Smooth muscle cell of bladder (primary cell): ENCODE measurements around the gene LRRC46. TPM values are rescaled to one million over a fixed set of nuclear protein-coding genes. Genes with fewer than 3 reads are reported as not detected.

Source experiments
- total RNA-seq: library from RNA; depleted of rRNA; stranded (reverse); fragments of >200 nt; gene quantifications from 2 replicates; pipeline ENCODE4 v1.2.3, GENCODE V29; 2014

The LRRC46 gene, protein sequence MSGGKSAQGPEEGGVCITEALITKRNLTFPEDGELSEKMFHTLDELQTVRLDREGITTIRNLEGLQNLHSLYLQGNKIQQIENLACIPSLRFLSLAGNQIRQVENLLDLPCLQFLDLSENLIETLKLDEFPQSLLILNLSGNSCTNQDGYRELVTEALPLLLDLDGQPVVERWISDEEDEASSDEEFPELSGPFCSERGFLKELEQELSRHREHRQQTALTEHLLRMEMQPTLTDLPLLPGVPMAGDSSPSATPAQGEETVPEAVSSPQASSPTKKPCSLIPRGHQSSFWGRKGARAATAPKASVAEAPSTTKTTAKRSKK
- total RNA-seq, result 0.09 TPM in 1 of 2 replicates, not detected in the other

GRCh38 chr17:47831003-47831933, at the start of gene LRRC46, which contains the start of gene MRPL10:
Gene LRRC46 (plus strand): TSS chr17:47831670. CDS start chr17:47831990, 320 bp downstream.
Gene MRPL10 (minus strand): TSS chr17:47831541. CDS start chr17:47831511, 30 bp downstream.

GRCh38 chr17:47821424-47822391, 9.8 kb upstream of the LRRC46 start, which contains the start of gene OSBPL7:
Gene OSBPL7 (minus strand): TSS chr17:47821794. CDS start chr17:47820278, 1,516 bp downstream.

DNA sequence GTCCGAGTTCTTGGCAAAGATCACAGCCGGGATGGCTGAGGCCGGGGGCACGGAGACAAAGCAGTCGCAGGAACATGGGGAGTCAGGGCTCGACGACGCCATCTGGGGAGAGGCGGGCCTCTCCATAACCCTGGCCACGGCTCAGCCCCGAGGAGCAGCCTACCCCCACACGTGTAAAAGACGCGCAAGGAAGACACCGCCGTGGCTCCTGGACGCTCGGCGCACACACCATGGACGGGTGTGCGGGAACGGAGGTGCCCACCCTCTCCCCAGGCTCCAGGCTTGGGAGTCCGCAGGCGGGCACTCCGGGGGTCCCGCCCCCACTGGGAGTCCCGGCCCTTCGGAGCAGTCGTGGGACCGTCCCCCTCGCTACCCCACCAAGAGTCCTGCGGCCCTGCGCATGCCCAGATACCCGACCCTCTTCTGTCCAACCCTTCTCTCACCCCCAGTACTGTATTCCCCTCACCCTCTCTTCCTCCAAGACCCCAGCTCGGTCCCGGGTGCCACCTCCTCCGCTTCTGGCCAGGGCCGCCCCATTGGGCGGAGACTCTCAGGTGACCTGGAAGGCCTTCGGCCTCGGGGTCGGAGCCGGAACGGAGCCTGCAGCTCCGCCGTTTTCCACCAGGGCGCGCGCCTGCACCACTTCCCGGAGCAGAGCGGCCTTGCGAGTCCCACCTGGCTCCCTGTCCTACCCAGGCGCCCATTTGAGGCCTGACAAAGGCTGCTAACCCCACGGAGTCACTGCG, 9.4 kb downstream of the LRRC46 start, which contains the start of gene SCRN2:
Gene SCRN2 (minus strand): TSS at position 532 of the 746 bp plus-strand sequence. CDS start 430 bp downstream, at position 102.

DNA sequence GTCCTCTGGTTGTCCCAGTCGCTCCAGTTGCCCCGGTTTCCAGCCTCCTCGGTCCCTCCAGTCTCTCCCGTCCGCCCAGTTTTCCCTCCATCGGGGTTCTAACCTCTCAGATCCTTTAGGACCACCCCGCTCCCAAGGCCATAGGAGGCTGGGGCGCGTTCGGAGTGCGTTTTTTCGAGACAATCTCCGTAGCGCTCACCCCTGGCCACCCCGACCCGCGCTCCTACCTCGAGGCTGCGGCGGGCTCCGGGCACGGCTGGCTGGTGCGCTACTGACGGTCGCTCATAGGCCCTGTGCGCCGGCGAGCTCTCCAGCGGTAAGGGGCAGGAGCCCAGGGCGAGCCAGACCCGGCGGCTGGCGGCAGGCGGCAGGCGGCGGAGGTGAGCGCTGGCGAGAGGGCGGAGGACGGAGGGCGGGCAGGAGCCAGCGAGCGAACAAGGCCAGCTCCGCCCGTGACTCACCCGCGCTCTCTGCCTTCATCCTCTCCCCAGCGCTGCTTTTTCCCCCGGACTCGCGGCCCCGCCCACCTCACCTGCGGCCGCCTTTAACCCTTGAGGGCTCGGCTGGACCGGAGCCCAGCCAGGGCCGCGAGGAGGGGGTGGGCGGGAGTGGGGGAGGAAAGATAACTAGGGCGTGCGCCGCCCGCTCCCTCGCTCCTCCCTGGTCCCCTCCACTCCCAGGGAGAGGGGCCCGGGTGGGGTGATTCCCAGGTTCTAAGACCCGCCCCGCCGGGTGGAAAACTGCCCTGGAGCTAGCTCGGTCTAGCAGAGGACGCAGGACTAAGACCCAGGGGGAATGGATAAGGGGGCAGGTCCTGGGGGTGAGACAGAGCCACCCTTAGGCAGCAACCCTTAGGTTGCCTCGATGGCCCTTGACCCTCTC, 19.5 kb downstream of the LRRC46 start, which contains the start of gene SP6:
Gene SP6 (minus strand): TSS at position 472 of the 882 bp plus-strand sequence. CDS start 2,734 bp downstream, outside the sequence.

Other genes with a start within 250 kb of the LRRC46 start
- gene KPNB1, start 181.8 kb upstream of the LRRC46 start, total RNA-seq, result 247 and 292 TPM in 2 replicates
- 6.4 and 13.6 TPM in 2 replicates for gene TBKBP1, start 137.5 kb upstream of the LRRC46 start, total RNA-seq
- 0.09 and 0.14 TPM in 2 replicates for gene TBX21, start 98.4 kb upstream of the LRRC46 start, total RNA-seq
- gene OSBPL7, start 9.9 kb upstream of the LRRC46 start, total RNA-seq, result 5.8 and 8.4 TPM in 2 replicates
- gene MRPL10, start 129 bp upstream of the LRRC46 start, total RNA-seq, result 16.5 and 21.0 TPM in 2 replicates
- gene SCRN2, start 9.6 kb downstream of the LRRC46 start, total RNA-seq, result 44.4 and 44.8 TPM in 2 replicates
- under 0.01 TPM in 2 replicates for gene SP6, start 19.5 kb downstream of the LRRC46 start, total RNA-seq
- 0.14 and 0.28 TPM in 2 replicates for gene SP2, start 64.6 kb downstream of the LRRC46 start, total RNA-seq
- 17.1 and 21.1 TPM in 2 replicates for gene PNPO, start 109.9 kb downstream of the LRRC46 start, total RNA-seq
- not detected in 2 replicates for gene PRR15L, start 126.2 kb downstream of the LRRC46 start, total RNA-seq
- gene CDK5RAP3, start 139.4 kb downstream of the LRRC46 start, total RNA-seq, result 69.1 and 88.3 TPM in 2 replicates
- gene COPZ2, start 206.1 kb downstream of the LRRC46 start, total RNA-seq, result 123 and 125 TPM in 2 replicates
- gene NFE2L1, start 216.7 kb downstream of the LRRC46 start, total RNA-seq, result 80.6 and 90.0 TPM in 2 replicates